Activated effector memory CD4-positive, alpha-beta T cell treated with anti-CD3 and anti-CD28 coated beads, Interleukin-2, amount 50 U/mL, for 16 hours (primary cell): ENCODE results near the gene NLRP3.
"Not testable (repeated sequence)": the region's sequence is repeated elsewhere in the genome, so short reads cannot be mapped to it uniquely, and the experiment has no call there.

Source experiments
- DNase-seq: peaks from one replicate; pipeline ENCODE4 v3.0.0-alpha.2; 2020

Gene NLRP3

DNA sequence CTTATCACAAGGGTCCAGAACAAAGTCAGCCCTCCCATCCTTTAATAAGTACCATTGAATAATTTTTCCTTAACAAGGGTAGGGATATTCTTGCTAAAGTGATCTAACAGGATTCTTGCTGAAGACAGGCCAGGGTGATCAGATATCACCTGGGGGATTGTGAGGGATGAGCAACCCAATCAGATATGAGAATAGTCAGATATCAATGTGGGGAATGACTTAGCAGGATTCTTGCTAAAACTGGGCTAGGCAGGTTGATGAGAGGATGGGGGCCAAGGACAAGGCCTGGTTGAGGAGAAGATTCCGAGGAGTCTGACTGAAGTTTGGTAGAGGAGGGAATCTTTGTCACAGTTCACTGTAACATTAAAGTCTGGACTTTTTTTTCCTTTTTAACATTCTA is 23.9 kb upstream of the NLRP3 start:
- no peak for DNase-seq

DNA sequence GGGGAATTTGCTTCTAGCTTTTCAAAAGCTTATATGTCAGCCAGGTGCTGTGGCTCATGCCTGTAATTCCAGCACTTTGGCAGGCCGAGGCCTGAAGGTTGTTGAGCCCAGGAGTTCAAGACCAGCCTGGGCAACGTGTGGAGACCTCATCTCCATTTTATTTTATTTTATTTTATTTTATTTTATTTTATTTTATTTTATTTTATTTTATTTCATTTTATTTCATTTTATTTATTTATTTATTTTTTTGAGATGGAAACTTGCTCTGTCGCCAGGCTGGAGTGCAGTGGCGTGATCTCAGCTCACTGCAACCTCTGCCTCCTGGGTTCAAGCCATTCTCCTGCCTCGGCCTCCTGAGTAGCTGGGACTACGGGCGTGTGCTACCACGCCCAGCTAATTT is 20.9 kb upstream of the NLRP3 start:
- not testable (repeated sequence) for DNase-seq

DNA sequence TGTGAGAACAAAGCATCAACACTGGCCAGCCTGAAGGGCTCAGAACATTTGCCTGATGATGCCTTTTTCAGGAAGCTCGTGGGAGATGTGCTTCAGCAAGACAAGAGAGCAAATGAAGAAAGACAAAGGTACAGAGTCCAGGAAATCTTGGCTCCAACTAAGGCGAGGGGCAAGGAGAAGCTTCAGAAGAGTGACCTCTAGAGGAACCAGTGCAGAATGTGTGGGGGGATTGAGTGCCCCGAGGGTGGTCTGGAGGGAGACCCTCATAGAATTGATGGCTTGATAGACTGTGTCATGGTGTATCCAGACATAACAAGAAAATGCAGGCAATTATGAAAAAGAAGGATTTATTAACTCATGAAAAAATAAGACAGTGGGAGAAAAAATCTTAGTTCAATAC is 15.3 kb upstream of the NLRP3 start:
- DNase-seq: no peak

DNA sequence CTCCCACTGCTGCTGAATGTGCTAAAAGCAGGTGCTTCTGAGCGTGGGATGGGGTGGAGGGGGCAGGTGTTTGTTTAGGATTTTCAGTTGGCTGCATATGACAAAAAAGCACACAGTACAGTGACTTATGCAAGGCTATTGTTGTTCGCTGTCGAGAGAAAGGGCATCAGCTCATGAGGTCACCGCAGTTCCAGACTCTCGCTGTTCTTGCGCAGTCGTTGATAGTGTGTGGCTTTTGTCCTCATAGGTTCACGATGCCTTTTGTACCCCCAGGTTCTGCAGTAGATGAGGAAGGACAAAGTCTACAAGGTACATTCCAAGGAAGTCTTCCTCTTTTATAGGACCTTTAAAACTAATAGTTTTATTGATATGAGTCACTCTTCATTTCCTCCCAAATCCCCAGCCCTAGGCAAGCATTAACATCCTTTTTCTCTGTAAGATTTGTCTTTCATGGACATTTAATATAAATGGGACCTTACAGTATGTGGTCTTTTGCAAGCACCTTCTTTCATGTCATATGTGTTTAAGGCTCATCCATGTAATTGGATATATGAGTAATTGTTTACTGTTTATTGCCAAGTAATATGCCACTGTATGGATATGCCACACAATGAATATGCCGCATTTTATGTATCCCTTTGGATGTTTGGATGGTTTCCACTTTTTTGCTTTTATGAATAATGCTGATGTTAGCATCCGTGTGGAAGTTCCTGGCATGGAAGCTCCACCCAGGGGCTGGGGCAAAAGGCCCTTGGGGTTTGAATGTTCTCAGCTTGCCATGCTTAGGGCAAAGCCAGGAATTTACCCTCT is 14.5 kb upstream of the NLRP3 start:
- no peak for DNase-seq

DNA sequence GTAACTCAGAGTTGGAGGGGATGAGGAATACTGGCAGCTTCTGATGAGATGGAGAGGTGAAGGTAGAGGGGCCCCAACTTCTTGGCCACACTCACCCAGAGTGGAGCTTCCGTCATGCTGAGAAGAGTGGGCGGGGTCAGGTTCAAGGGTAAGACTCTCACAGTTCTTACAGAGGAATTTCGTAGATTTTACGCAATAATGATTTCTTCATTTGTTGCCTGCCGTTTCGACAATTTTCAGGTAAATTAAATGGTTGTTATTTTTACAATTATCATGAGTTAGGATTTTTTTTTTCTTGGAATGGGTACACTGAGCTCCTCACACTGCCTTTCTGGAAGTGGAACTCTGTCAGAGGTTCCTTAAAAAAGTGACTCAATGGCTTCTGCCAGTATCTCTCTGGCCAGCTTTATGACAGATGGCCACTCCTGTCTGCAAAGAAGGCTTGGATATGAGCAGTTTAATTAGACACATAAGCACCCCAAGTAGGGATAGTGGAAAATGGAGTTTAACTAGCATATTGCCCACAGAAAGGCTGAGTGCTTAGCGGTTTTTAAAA is 13.8 kb upstream of the NLRP3 start:
- no peak for DNase-seq

DNA sequence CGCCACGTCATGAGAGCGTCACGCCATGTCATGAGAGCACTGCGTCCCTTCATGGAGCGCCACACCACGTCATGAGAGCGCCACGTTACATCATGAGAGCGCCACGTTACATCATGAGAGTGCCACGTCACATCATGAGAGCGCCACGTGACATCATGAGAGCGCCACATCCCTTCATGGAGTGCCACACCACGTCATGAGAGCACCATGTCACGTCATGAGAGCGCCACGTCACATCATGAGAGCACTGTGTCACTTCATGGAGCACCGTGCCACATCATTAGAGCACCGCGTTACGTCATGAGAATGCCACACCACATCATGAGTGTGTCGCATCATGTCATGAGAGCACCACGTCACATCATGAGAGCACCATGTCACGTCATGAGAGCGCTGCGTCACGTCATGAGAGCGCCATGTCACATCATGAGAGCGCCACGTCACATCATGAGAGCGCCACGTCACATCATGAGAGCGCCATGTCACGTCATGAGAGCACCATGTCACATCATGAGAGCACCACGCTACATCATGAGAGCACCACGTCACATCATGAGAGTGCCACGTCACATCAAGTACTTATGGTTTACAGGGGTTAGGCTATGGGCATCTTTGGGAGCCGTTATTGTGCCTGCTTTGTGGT is 9.8 kb upstream of the NLRP3 start:
- no peak for DNase-seq

DNA sequence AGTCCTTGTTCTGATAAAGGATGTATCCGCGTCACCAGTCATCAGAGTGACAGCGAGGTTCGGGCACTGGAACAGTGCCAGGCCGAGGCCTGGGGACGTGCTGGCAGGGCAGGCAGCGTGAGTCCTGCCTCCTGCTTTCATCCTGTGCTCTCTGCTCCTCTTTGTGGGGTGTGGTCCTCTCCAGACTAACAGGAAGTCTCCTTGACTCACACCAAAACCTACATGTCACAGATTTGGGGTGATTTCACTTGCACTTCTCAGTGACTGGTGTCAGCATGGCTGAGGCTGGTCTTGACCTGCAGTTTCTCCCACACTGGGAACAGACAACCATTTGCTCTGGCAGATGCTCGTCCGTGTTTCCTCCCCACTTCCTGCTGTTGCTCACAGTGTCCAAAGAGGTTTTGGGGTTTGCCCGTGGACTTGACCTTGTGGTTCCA is 8.8 kb upstream of the NLRP3 start:
- DNase-seq: peak; percentile 86

DNA sequence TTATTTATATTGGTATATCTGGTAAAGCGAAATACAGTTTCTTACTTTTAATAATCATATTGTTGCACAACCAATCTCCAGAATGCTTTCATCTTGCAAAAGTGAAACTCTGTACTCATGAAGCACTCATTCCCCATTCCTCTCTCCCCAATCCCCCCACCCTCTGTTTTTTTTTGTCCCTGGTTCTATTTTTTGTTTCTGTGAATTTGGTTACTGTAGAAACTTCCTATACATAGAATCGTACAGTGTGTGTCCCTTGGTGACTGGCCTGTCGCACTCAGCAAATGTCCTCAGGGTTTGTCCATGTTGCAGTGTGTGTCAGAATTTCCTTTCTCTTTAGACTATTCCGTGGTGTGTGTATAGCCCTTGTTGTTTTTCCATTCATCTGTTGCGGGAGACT is 7.9 kb upstream of the NLRP3 start:
- no peak for DNase-seq

DNA sequence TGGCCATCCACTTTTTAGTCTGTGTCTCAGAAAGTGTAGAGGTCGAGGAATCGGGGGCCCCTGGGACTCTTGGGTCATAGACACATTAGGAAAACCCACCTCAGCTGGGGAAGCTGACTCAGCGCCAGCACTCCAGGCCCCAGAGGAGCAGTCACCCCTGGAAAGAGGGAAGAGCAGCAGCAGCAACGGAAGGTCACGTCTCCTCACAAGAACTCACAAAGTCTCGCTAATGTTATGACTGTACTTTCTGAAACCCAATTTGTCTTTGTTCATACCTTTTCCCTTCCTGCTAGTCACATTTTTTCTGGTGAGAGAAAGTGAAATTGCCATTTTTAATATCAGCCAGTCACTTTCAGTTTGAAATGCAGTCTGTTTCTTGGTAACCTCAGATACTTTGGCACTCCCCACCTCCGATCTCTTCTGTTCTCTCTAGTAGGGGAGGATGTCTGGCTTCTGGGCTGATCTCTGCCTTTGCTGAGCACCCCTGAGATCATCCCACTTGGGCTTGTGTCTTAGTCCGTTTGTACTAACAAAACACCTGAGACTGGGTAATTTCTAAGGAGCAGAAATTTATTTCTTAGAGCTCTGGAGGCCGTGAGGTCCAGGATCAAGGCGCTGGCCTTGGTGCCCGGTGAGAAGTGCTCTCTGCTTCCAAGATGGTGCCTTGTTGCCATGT is 6.0 kb upstream of the NLRP3 start:
- peak; percentile 77 for DNase-seq

DNA sequence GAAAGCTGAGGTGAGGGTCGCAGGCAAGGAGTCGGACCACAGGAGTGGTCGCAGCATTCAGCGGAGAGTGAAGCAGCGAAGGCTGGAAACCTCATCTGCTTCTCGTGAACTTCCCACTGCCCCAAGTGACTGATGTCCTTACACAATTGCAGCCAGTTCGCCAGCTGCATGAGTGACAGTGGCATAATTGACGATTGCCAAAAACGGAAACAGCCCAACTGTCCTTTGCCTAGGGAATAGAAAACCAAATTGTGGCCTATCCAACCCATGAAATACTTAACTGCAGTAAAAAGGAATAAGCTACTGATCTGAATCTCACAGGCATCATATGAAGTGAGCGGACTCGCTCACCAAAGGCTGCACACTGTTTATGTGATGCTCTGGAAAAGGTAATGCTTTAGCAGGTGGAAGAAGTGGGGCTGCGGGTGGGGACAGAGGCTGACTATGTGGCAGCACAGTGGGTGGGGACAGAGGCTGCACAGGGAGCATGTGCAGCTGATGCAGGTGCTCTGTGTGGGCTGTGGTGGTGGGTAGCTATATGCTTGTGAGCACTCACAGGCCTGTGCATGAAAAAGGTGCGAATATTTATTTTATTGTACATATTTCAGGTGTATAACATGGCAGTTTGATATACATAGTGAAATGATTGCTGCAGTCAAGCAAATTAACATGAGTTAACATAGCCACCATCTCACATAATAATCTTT is 4.2 kb upstream of the NLRP3 start:
- DNase-seq: no peak

DNA sequence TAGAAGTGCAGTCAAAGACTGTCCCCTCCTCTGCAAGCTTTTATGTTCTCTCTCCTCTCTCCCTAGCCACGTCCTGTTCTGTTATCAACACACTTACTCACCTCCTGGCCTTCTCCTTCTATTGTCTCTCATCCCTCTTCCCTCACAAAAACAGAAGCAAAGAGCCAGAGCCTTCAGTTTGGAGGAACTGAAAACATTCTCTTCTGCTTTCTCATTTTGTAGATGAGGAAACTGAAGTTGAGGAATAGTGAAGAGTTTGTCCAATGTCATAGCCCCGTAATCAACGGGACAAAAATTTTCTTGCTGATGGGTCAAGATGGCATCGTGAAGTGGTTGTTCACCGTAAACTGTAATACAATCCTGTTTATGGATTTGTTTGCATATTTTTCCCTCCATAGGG is 1.9 kb downstream of the NLRP3 start:
- no peak for DNase-seq

DNA sequence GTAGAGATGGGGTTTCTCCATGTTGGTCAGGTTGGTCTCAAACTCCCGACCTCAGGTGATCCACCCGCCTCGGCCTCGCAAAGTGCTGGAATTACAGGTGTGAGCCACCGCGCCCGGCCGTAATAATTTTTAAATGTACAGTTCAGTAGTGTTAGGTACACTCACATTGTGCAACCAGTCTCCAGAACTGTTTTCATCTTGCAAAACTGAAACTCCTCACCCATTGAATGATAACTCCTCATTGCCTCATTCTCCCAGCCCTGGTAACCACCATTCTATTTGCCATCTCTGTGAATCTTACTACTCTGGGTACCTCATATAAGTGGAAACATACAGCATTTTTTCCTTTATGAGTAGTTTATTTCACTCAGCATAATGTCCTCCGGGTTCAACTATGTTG is 3.4 kb downstream of the NLRP3 start:
- DNase-seq: no peak

DNA sequence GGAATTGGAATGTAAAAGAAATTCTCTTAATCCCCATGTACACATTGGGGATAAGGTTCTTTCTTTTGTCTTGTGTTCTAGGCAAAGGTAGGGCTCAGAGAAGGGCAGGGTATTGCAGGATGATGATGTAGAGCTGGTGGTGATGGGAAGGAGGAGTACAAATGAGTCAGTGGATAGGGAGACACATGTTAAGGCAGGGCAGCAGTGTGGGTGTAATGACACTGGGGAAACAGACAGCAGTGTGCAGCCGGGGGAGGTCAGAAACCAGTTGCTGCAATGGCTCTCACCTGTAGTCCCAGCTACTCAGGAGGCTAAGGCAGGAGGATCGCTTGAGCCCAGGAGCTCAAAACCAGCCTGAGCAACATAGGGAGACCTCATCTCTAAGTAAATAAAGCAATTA is 5.1 kb downstream of the NLRP3 start:
- DNase-seq: peak; percentile 72

DNA sequence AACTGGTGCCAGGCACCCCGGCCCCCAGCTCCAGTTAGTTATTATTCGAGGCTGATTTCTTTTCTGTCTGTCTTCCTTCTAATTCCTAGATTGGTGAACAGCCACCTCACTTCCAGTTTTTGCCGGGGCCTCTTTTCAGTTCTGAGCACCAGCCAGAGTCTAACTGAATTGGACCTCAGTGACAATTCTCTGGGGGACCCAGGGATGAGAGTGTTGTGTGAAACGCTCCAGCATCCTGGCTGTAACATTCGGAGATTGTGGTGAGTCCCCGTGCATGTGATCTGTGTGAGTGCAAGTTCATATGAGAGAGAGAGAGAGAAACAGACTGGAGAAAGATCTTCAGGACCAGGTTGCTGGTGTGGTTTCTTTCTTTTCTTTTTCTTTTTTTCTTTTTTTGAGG is 13.5 kb downstream of the NLRP3 start:
- DNase-seq: no peak

DNA sequence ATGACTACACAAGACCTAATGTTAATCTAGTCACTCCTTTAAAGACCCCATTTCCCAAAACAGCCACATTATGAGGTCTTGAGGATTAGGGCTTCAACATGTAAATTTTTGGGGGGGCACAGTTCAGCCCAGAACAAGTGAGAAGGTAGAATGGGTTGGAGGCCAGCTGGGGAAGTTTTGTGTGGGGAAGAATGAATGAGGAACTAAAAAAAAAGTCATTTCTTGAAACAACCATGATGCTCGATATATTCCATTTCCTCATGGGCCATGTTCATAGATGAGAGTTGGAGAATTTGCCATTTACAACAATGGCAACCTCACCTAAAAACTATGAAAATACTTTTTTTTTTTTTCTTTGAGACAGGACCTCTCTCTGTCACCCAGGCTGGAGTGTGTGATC is 14.5 kb downstream of the NLRP3 start:
- DNase-seq: no peak

DNA sequence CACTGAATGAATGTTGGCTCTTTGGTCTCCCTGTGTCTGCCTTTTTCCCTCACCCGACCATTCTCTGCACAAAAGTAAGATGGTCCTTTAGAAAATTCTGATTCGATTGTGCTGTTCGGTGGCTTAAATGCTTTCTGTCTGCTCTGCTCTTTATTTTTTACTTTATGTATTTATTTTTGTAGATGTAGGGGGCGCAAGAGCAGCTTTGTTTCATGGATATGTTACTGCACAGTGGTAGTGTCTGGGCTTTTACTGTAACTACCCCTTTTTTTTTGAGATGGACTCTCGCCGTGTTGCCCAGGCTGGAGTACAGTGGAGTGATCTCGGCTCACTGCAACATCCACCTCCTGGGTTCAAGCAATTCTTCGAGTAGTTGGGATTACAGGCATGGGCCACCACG is 15.7 kb downstream of the NLRP3 start:
- DNase-seq: no peak

DNA sequence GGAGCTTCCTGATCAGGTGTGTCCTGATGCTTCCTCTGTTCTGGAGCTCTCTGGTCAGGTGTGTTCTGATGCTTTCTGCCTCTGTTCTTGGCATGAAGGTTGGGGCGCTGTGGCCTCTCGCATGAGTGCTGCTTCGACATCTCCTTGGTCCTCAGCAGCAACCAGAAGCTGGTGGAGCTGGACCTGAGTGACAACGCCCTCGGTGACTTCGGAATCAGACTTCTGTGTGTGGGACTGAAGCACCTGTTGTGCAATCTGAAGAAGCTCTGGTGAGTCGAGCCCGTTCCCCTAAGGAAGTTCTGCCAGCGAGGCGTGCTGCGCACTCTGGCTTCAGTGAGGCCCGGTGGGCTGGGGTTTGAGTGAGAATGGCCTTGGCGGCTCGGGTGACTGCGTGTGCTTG is 18.0 kb downstream of the NLRP3 start:
- no peak for DNase-seq

DNA sequence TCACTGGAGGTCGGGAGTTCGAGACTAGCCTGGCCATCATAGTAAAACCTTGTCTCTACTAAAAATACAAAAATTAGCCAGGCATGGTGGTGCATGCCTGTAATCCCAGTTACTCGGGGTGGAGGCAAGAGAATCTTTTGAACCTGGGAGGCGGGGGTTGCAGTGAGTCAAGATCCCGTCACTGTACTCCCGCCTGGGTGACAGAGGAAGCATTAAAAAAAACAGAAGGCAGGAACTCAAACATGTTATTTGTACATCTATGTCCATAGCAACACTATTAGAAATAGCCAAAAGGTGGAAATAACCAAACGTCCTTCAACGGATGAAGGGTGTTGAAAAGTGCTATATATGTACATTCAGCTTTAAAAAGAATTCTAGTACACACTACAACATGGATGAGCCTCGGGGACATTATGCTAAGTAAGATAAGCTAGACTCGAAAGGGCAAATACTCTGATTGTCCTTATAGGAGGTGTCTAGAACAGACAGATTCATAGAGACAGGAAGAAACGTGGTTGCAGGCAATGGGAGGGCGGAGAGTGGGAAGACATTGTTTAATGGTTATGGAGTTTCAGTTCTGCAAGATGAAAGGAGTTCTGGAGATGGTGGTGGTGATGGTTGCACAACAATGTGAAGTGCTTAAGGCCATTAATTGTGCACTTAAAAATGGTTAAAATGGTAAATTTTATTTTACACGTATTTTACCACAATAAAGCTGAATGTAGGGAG is 19.2 kb downstream of the NLRP3 start:
- DNase-seq: no peak

DNA sequence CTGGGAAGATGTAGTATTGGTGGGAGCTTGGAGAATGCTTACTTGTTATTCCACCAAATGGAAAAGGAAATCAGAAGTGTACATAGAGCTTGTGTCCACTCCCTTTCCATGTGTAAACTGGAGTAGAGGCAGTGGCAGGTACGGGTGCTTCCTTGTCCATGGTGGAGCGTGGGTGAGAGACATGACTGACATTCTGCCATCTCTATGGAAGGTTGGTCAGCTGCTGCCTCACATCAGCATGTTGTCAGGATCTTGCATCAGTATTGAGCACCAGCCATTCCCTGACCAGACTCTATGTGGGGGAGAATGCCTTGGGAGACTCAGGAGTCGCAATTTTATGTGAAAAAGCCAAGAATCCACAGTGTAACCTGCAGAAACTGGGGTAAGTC is 19.8 kb downstream of the NLRP3 start:
- DNase-seq: no peak

DNA sequence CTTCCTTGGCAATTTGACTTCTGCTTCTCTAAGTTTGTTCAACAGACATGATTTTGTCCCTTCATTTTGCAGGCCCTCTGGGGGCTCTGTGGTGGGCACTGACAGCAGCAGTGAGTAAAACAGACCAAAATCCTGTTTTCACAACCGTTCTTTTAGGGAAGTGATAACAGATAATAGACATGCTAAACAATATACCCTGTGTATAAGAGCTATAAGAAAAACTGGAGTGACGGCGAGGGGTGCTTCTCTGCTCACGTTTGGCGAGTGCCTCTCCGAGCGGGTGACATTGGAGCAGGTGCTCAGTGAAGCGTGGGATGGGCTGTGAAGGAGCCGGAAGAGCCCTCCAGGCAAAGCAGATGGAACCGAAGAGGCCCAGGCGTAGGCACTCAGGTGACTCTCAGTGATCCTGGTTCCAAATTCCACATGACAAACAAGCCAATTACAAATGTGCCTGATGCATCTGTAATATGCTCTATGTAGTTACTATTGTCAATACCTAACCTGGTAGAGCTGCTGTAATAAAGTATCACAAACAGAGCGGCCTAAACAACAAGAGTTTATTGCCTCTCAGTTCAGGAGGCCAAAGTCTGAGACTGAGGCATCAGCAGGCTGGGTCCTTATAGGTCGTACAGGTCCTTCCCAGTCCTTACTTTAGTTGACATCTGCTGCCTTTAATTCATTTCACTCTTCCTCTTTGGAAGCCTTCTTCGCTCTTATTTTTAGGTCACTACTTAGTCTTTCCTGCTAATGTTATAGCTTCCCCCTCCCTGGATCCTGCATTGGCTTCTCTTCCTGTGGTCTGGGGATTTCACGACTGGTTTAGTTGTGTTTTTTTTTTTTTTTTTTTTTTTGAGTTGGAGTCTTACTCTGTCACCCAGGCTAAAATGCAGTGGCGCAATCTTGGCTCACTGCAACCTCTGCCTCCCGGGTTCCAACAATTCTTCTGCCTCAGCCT is 21.9 kb downstream of the NLRP3 start:
- no peak for DNase-seq

DNA sequence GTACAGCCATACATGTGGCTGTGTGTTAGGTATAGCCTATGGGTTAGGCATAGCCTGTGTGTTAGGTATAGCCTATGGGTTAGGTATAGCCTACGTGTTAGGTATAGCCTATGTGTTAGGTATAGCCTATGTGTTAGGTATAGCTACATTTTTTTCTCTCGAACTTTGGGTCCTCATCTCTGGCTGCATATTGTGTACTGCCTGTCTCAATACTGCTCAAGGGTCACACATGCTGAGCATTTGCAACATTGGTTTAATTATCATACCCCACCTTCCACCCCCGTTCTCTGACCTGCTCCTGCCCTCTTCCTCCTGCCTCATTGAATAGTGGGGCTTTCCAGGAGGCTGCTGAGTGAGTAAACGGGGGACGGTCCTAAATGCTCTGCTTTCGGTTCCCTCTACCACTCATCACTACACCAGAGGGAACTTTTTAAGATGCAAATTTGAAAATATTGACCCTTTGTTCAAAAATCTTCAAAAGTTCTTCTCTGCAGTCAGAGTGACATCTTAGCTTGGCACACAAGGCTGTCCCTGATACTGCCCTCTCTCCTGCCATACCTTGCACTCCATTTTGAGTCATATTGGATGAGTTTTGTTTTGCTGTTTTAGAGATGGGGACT is 24.1 kb downstream of the NLRP3 start:
- DNase-seq: no peak
